ENCODE data around the gene BBS1.

BBS1 gene

DNA sequence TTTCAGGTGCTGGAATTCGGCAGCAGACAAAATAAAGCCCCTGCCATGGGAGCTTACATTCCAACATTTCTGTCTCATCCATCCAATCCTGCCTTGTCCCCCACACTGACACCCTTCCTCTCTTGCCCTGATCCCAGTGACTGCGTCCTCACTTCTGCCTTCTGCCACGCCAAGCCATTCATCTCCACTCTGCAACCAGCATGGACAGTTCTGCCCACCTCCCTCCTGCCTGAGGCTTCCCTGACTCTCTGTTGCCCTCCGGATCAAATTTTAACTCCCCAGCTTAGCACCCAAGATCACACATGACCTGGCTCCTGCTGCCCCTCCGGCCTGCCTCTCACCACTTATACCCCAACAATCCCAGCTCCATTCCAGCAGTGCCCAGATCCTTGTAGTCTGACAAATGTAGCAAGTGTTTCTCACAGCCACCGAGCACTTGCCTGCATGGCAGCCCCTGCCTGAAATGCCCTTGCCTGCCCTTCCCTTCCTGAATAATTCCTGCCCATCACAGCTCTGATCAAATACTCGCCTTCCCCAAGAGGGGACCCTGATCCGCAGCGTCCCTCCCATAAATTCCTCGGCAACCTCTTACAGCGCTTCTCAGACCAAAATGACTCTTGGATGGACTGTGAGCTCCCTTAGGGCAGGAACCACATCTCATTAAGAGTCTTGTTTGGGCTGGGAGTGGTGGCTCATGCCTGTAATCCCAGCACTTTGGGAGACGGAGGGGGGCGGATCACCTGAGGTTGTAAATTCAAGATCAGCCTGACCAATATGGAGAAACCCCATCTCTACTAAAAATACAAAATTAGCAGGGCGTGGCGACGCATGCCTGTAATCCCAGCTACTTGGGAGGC lies 38.6 kb downstream of the BBS1 start:
- no peak for DNase-seq (ENCODE audit: low read depth in 1 of 2, low spot score in 1 of 2)

DNA sequence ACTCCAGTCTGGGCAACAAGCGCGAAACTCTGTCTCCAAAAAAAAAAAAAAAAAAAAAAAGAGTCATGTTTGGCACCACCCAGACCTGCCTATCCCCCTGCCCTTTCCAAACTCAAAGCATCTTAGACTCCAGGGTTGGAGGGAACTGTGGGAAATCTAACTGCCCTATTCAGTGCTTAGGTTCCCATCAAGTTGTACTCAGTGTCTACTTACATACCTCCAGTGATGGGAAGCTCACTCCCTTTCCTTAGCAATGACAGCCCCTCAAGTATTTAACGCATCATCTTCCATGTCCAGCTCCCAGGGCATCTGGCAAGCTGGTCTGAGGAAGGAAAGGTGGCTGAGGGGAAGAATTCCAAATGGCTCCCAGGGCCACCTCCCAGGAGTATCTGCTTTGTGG lies 39.3 kb downstream of the BBS1 start:
- DNase-seq (ENCODE audit: low read depth in 1 of 2, low spot score in 1 of 2) = no peak

DNA sequence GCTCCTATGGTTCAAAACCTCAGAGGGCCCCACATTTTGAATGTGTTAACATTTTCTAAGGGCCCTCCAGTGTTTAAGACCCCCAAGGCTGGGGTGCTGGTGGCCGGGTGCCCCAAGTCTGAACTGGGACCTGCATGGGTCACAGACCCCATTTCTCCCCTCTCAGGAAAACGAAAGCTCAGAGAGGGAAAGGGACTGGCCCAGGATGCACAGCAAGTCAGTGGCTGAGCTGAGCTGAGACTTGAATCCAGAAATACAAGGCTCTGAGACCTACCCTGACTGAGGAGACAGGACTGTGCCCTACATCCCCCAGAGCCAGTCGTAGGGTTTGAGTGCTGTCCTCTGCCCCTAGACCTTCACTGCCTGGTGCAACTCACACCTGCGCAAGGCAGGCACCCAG lies 40.5 kb downstream of the BBS1 start:
- DNase-seq (ENCODE audit: low read depth in 1 of 2, low spot score in 1 of 2) = no peak

DNA sequence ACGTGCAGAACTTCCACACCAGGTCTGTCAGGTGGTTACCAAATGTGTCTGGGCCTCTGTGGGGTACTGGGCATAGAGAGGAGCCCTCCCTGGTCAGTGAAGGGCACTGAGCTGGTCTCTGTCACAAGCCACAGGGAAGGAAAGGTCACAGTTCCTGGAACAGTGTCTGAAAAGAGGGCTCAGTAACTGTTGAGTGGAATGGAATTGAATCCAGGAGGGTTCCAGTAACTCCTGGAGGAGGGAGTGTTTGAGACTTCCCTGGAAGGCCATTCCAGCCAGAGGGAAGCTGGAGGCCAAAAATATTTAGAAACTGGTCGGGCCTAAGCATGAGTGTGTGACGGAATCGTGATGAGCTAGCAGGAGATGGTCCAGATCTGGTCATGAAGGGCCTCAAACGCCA lies 44.2 kb downstream of the BBS1 start:
- no peak for DNase-seq (ENCODE audit: low read depth in 1 of 2, low spot score in 1 of 2)

DNA sequence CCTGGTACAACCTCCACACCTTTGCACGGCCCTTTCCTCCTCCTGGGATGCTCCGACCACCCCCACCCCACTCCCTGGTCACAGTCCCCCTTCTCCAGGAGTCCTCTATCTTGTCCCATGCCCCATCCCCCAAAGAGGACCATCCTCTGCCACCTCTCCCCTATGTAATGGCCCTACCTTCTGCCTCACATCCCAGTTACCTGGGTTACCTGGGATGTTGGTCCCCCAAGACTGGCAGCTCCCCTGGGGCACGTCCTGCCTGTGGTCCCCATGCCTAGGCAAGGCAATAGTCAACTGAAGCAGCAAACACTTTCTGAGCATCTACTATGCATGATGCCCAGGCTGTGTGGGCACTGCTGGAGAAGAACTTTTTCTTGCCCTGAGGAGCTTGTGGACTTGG lies 45.0 kb downstream of the BBS1 start:
- no peak for DNase-seq (ENCODE audit: low read depth in 1 of 2, low spot score in 1 of 2)

DNA sequence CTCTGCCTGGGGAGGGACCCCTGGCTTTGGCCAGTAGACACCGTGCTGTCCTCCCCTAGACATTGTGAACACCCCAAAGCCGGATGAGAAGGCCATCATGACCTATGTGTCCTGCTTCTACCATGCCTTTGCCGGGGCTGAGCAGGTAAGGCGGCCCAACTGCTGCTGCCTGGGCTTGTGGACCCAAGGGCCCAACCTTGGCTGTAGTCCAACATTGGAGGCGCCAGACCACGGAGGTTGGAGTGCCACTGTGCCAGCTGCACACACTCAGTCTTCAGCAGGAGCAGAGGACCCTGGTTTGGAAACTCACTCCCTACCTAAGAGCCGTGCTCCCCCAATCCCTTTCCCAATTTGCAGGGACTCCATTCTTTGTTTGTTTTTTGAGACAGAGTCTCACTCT lies 45.7 kb downstream of the BBS1 start:
- DNase-seq (ENCODE audit: low read depth in 1 of 2, low spot score in 1 of 2) = no peak

DNA sequence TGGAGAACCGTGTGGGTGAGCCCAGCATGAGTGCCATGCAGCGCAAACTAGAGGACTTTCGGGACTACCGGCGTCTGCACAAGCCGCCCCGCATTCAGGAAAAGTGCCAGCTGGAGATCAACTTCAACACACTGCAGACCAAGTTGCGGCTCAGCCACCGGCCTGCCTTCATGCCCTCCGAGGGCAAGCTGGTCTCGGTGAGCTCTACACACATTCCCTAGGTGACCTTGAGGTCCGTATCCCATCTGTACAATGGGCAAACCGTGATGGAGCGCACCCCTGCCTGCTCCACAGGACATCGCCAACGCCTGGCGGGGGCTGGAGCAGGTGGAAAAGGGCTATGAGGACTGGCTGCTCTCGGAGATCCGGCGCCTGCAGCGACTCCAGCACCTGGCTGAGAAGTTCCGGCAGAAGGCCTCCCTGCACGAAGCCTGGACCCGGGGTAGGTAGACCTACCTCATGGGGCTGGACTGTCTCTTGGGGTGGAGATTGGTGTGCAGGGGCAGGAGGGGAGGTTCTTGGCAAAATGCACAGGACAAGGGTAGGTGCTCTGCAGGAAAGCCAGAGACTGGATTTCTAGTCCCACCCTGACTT lies 47.4 kb downstream of the BBS1 start:
- DNase-seq (ENCODE audit: low read depth in 1 of 2, low spot score in 1 of 2) = no peak

DNA sequence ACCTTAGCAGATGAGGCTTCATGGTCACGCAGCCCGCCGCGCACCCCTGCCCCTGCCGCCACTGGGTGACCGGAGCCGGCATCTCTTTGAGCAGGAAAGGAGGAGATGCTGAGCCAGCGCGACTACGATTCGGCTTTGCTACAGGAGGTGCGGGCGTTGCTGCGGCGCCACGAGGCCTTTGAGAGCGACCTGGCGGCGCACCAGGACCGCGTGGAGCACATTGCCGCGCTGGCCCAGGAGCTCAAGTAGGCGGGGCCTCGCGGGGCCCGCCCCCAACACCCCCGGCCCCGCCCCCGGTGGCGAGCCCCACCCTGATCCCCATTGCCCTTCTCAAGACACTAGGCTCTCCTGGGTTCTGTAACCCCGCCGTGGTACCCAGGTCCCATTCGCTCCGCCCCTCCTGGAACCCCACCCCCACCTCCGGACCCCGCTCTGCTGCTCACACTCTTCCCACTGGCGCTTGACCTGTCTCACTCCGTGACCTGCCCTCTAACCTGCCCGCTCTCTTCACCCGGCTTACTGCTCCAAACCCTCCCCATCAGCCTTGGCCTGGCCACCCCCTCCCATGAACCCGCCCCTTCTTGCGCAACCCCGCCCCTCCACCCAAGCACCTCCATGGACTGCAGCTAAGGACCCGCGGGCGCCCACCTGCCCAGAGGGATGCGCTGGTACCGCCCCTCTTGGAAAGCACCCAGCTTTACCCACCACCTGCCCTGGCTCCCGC lies 48.9 kb downstream of the BBS1 start:
- no peak for DNase-seq (ENCODE audit: low read depth in 1 of 2, low spot score in 1 of 2)

DNA sequence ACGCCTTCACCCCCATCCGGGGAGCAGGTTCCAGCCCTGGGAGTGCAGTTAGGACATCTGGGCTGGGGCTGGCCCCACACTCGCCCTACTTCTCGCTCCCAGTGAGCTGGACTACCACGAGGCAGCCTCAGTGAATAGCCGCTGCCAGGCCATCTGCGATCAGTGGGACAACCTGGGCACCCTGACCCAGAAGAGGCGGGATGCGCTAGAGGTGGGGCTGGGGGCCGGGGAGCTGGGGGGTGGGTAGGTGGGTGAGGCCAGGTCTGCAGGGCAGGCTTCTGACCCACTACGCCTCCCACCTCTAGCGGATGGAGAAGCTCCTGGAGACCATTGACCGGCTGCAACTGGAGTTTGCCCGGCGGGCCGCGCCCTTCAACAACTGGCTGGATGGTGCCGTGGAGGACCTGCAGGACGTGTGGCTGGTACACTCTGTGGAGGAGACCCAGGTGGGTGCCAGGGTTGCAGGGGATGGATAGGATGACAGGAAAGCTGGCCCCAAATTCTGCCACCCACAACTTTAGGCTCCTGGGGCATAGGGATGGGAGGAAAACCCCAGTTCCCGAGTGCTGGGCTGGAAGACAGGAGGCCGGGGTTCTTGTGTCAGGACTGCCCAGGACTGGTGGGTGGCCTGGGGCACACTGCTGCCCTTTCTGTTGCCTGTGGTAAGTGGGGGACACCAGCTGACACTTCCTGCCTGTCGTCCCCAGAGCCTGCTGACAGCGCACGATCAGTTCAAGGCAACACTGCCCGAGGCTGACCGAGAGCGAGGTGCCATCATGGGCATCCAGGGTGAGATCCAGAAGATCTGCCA lies 49.6 kb downstream of the BBS1 start:
- no peak for DNase-seq (ENCODE audit: low read depth in 1 of 2, low spot score in 1 of 2)

DNA sequence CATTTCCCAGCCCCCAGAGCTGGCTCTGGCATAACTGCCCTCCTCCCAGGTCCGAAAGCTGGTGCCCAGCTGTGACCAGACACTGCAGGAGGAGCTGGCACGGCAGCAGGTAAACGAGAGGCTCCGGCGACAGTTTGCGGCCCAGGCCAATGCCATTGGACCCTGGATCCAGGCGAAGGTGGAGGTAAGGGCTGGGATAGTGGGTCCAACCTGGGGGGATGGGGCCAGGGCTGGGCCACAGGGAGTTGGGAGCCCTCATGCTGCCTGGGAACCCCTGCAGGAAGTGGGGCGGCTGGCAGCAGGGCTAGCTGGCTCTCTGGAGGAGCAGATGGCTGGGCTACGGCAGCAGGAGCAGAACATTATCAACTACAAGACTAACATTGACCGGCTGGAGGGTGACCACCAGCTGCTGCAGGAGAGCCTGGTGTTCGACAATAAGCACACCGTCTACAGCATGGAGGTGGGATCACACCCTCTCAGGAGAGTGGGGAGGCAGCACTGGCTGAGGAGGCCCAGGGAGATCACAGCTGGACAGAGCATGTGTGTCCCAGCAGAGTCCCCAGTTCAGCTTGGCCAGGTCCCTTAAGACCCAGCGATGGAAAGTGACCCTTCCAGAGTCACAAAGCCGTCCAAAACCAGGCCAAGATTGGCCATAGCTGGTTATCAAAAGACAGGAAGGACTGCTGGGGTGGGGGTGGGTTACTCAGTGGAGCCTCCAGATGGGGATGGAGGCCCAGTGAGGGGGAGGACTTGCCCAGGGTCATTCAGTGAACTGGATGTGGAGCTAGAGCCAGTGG lies 50.9 kb downstream of the BBS1 start:
- no peak for DNase-seq (ENCODE audit: low read depth in 1 of 2, low spot score in 1 of 2)

DNA sequence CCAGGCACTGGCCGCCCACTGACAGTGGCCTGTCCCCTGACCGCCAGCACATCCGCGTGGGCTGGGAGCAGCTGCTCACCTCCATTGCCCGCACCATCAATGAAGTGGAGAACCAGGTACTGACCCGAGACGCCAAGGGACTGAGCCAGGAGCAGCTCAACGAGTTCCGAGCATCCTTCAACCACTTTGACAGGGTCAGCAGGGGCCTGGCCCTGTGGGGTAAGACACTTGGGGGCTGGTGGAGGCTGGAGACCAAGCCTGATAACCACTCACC lies 51.5 kb downstream of the BBS1 start:
- DNase-seq (ENCODE audit: low read depth in 1 of 2, low spot score in 1 of 2) = no peak

DNA sequence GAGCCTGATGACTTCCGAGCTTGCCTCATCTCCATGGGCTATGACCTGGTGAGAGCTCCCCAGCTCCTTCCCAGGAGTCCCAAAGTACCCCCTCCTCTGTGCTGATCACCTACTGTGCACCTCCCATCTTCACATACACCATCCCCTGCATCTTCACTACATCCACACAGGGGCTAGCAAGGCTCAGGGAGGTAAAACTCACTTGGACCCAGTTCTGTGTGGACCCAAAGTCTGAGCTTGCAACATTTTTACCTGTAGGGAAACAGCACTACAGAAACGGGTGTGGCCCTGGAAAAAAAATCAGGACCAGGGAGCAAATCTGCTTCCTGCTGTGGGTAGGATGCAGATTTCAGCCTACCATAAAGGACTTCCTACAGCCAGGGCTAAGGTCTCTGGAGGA lies 51.8 kb downstream of the BBS1 start:
- DNase-seq (ENCODE audit: low read depth in 1 of 2, low spot score in 1 of 2) = no peak

DNA sequence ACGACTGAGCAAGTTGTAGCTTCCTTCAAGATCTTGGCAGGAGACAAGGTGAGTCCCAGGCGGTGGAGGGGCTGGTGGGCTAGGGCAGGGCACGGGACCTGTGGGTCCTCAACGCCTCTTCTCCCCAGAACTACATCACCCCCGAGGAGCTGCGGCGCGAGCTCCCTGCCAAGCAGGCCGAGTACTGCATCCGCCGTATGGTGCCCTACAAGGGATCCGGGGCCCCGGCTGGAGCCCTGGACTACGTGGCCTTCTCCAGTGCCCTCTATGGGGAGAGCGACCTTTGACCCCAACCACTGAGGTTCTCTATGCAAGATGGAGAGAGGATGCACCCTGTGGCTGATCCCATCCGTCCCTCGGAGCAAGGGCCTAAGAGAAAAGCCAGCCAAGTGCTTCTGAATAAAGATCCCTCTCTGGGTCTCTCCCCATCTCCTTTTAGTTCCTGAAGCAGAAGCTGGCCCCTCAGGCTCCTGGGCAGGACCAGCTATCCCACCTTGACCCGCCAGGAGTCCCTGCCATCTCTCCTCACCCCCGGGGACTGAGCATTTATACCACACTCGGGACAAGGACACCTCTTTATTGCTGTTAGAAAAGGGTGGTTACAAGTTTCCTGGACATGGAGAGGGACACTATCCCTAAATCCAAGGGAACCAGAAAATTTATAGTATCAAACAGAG lies 52.6 kb downstream of the BBS1 start:
- no peak for DNase-seq (ENCODE audit: low read depth in 1 of 2, low spot score in 1 of 2)

DNA sequence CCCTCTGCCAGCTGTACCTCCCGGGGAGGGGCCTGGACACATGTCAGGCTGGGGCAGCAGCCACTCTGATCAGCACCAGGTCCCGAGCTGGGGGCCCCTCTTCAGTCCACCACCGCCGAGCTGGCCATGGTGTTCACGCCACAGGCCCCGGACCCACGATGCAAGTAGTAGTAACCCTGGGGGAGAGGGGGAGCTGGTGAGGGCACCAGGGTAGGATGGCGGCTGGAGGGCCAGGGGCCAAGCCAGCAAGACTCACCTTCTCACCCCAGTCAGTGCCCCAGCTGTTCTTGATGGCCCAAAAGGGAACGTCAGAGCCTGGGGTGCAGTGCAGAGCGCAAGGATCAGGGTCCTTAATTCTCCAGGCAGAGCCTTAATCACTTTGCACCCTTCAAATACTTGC lies 53.4 kb downstream of the BBS1 start:
- no peak for DNase-seq (ENCODE audit: low read depth in 1 of 2, low spot score in 1 of 2)

DNA sequence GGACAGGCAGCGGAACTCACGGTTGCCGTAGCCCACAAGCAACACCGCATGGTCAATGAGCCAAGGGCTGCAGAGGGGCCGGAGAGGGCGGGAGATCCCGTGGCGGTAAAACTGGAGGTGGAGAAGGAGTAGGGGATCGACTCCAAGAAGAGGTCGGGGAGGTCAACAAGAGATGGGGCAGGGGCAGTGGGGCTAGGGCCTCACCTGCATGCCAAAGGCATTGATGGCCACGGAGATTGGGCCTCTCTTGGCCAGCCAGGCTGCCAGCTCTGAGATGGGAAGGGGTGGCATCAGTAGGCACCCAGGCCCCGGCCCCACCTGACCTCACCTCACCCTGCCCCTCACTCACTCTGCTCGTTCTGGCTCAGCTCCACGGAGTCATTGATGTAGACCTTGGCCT lies 54.1 kb downstream of the BBS1 start:
- DNase-seq (ENCODE audit: low read depth in 1 of 2, low spot score in 1 of 2) = no peak

DNA sequence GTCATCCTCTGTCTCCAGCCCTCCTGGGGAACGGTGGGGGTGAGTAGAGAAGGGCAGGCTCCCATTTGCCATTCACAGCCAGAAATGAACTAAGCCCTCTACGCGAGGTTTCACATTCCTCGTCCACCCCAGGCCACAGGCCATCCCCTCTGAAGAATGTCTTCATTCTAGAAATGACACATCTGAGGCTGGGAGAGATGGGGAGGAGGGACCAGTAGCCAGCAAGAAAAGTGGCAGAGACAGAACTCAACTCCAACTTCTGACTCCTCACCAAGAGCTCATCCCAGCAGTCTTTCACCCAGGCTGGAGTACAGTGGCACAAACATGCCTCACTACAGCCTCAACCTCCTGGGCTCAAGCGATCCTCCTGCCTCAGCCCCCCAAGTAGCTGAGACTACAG lies 54.5 kb downstream of the BBS1 start:
- no peak for DNase-seq (ENCODE audit: low read depth in 1 of 2, low spot score in 1 of 2)

DNA sequence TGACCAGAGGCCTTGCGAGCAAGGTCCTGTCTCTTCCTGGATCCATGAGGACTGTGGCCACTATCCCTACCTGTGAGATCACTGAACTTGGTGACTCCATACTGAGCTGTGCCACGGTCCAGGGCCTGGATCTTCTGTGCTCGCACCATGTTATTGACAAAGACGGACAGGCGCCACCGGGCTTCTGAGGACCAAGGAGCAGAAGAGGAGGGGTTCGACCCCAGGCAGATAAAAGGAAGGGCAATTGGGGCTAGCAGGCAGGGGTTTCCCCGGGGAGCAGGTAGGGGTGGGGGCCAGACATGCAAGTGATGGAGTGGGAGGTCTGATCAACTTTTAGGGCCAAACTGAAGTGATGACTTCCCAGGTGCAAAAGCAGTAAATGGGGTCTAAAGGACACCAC lies 55.8 kb downstream of the BBS1 start:
- DNase-seq (ENCODE audit: low read depth in 1 of 2, low spot score in 1 of 2) = no peak

DNA sequence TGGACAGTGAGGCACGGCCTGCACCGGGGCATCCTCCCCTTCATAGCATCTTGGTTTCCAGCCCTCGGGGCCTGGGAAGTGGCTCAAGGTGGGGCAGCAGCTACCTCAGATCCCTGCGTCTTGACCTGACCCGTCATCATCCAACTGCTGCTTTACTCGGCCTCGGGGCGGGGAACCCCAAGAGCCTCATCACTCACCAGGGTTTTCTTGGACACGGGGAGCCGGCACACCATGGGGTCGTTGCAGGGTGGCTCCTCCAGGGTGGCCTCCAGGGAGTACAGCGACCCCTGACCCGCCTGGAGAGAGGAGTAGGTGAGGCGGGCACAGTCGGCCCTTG lies 57.3 kb downstream of the BBS1 start:
- DNase-seq (ENCODE audit: low read depth in 1 of 2, low spot score in 1 of 2) = no peak

DNA sequence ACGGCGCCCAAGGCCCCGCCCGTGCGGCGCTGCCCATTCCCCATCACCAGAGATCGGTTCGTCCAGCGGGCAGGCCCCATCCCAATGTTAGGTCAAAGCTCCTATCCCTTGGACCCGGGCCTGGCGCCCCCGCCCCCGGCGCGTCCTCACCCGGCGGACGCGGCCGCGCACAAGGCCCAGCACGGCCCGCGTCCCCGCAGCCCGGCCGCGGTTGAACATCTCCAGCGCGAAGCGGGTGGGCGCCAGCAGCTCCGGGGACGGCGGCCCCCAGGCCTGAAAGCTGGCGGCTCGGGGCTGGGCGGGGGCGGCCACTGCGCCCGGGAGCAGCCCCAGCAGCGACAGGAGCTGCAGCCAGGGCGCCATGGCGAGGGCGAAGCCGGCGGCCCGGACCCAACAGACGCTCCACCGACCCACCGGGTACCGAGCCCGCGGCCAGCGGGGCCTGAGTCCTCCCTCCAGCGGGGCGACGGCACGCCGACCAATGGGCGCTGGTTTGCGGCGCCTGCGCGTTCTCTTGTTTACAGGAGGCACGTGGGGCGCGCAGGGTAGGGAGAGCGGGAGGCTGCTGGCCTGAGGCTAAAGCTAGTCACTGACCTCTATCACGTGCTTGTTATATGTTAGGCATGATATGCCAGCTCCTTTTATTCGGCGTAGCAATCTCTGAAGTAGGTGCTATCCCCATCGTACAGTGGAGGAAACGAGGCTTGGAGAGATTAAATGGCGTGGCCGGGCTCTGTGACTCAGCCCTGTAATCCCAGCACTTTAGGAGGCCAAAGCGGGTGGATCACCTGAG lies 57.9 kb downstream of the BBS1 start, which contains the start of gene CTSF:
CTSF (minus strand) TSS at position 483 of the 793 bp plus-strand sequence; CDS start at position 363, 120 bp downstream.
- peak; percentile 45 to 60 for DNase-seq (ENCODE audit: low read depth in 1 of 2, low spot score in 1 of 2)

DNA sequence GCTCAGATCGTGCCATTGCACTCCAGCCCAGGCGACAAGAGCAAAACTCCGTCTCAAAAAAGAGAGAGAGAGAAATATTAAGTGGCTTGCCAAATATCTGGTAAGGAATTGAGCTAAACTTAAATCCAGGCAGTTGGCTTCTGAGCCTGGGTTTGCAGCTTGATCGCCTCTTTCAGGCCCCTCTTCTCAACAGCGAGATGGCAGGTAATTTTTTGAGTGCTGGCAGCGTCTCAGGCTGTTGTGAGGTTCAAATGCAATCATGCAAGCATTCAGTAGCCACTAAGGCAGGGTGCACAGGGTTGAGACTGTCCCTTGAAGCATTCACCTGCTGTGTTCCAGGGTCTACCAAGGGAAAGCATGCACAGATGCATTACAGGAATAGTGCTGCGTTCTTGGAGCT lies 58.6 kb downstream of the BBS1 start:
- DNase-seq (ENCODE audit: low read depth in 1 of 2, low spot score in 1 of 2) = no peak
